ENCODE data around the gene EFCAB5. TPM values are rescaled to one million over a fixed set of nuclear protein-coding genes. Genes with fewer than 3 reads are reported as not detected.

EFCAB5 gene
- total RNA-seq, 1 donor from 2014 or later: 1.00 TPM

DNA sequence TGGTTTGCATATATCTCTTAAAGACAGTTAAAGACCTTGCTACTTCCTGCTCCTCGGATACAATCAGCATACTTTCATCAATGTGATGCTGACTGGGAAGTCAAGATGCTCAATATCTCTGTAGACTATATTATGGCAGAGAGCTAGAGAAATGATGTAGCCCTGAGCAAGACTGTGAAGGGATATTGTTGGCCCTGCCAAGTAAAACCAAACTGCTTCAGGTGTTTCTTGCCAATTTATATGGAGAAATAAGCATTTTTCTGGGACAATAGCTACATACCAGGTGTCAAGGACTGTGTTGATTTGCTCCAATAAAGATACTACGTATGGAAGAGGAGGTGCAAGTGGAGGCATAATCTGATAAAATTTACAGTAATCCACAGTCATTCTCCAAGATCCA lies 4.7 kb upstream of the EFCAB5 start:
- H3K27me3 Mint-ChIP-seq (ENCODE audit: low read depth, unreplicated experiment): no peaks in the 10 kb centered on the region
- H3K9me3 ChIP-seq (ENCODE audit: insufficient read depth, low read depth, low read length): no peaks in the 10 kb centered on the region
- no peak overlapping the region for H3K4me3 ChIP-seq (ENCODE audit: insufficient read depth, low read depth, low read length)
- TF ChIP-seq, protein P1, sequence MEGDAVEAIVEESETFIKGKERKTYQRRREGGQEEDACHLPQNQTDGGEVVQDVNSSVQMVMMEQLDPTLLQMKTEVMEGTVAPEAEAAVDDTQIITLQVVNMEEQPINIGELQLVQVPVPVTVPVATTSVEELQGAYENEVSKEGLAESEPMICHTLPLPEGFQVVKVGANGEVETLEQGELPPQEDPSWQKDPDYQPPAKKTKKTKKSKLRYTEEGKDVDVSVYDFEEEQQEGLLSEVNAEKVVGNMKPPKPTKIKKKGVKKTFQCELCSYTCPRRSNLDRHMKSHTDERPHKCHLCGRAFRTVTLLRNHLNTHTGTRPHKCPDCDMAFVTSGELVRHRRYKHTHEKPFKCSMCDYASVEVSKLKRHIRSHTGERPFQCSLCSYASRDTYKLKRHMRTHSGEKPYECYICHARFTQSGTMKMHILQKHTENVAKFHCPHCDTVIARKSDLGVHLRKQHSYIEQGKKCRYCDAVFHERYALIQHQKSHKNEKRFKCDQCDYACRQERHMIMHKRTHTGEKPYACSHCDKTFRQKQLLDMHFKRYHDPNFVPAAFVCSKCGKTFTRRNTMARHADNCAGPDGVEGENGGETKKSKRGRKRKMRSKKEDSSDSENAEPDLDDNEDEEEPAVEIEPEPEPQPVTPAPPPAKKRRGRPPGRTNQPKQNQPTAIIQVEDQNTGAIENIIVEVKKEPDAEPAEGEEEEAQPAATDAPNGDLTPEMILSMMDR (IDR thresholded peaks at IDR 0.05; ENCODE audit: insufficient read depth, low read depth, low read length): no peak
- no peak for TF ChIP-seq EZH2 (IDR thresholded peaks at IDR 0.05; ENCODE audit: insufficient read depth, low read length)
- no peaks in the 10 kb centered on the region for H3K4me1 Mint-ChIP-seq (ENCODE audit: low read depth, unreplicated experiment)
- no peak overlapping the region for H3K27ac Mint-ChIP-seq (ENCODE audit: unreplicated experiment)
- H2AFZ ChIP-seq (ENCODE audit: low read depth, low read length): no peak overlapping the region
- no peaks in the 10 kb centered on the region for H3K27me3 ChIP-seq (ENCODE audit: insufficient read depth, low read length)
- H3K36me3 ChIP-seq (ENCODE audit: insufficient read depth, low read length): no peaks in the 10 kb centered on the region
- DNase-seq (ENCODE audit: low read depth): no peak
- no peaks in the 10 kb centered on the region for H3K36me3 Mint-ChIP-seq (ENCODE audit: low read depth, unreplicated experiment)
- H3K4me1 ChIP-seq (ENCODE audit: insufficient read depth, low read length): no peaks in the 10 kb centered on the region
- H3K9me3 Mint-ChIP-seq (ENCODE audit: unreplicated experiment): no peaks in the 10 kb centered on the region
- no peak overlapping the region for H3K9ac ChIP-seq (ENCODE audit: low read length)
- no peaks in the 10 kb centered on the region for H4K20me1 ChIP-seq (ENCODE audit: insufficient read depth, low read length)
- no peak overlapping the region for H3K4me2 ChIP-seq (ENCODE audit: low read length)
- no peak overlapping the region for H3K4me3 Mint-ChIP-seq (ENCODE audit: unreplicated experiment)
- no peaks in the 10 kb centered on the region for H3K79me2 ChIP-seq (ENCODE audit: insufficient read depth, low read length)
- H3K27ac ChIP-seq (ENCODE audit: low read depth, low read length): no peak overlapping the region
- FAIRE-seq: no peak

DNA sequence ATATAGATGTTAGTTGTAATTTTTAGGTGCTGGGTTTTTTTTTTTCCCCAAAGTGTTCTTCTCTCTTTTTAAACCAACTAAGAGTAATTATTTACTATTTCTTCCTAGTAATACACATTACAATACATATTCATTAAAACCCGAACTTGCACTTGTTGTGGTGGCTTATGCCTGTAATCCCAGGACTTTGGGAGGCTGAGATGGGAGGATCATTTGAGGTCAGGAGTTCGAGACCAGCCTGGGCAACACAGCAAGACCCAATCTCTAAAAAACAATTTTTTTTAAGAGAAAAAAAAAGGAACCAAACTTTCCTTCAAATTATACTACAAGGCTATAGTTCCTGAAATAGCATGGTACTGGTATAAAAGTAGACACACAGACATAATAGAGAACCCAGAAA lies 3.8 kb downstream of the EFCAB5 start:
- H3K36me3 ChIP-seq (ENCODE audit: insufficient read depth, low read length): no peaks in the 10 kb centered on the region
- no peaks in the 10 kb centered on the region for H3K4me1 Mint-ChIP-seq (ENCODE audit: low read depth, unreplicated experiment)
- TF ChIP-seq, protein P1 (IDR thresholded peaks at IDR 0.05; ENCODE audit: insufficient read depth, low read depth, low read length): no peak
- TF ChIP-seq EZH2 (IDR thresholded peaks at IDR 0.05; ENCODE audit: insufficient read depth, low read length): no peak
- no peak overlapping the region for H3K27ac Mint-ChIP-seq (ENCODE audit: unreplicated experiment)
- no peaks in the 10 kb centered on the region for H3K79me2 ChIP-seq (ENCODE audit: insufficient read depth, low read length)
- H3K4me3 Mint-ChIP-seq (ENCODE audit: unreplicated experiment): no peak overlapping the region
- H3K9me3 Mint-ChIP-seq (ENCODE audit: unreplicated experiment): peaks cover 2% of the 10 kb centered on the region
- H3K4me3 ChIP-seq (ENCODE audit: insufficient read depth, low read depth, low read length): no peak overlapping the region
- H3K9ac ChIP-seq (ENCODE audit: low read length): no peak overlapping the region
- H4K20me1 ChIP-seq (ENCODE audit: insufficient read depth, low read length): no peaks in the 10 kb centered on the region
- no peak for FAIRE-seq
- H3K36me3 Mint-ChIP-seq (ENCODE audit: low read depth, unreplicated experiment): peaks cover 6% of the 10 kb centered on the region
- no peak overlapping the region for H2AFZ ChIP-seq (ENCODE audit: low read depth, low read length)
- H3K9me3 ChIP-seq (ENCODE audit: insufficient read depth, low read depth, low read length): no peaks in the 10 kb centered on the region
- no peak overlapping the region for H3K27ac ChIP-seq (ENCODE audit: low read depth, low read length)
- DNase-seq (ENCODE audit: low read depth): no peak
- H3K4me2 ChIP-seq (ENCODE audit: low read length): no peak overlapping the region
- no peaks in the 10 kb centered on the region for H3K27me3 Mint-ChIP-seq (ENCODE audit: low read depth, unreplicated experiment)
- no peaks in the 10 kb centered on the region for H3K27me3 ChIP-seq (ENCODE audit: insufficient read depth, low read length)
- H3K4me1 ChIP-seq (ENCODE audit: insufficient read depth, low read length): no peaks in the 10 kb centered on the region

DNA sequence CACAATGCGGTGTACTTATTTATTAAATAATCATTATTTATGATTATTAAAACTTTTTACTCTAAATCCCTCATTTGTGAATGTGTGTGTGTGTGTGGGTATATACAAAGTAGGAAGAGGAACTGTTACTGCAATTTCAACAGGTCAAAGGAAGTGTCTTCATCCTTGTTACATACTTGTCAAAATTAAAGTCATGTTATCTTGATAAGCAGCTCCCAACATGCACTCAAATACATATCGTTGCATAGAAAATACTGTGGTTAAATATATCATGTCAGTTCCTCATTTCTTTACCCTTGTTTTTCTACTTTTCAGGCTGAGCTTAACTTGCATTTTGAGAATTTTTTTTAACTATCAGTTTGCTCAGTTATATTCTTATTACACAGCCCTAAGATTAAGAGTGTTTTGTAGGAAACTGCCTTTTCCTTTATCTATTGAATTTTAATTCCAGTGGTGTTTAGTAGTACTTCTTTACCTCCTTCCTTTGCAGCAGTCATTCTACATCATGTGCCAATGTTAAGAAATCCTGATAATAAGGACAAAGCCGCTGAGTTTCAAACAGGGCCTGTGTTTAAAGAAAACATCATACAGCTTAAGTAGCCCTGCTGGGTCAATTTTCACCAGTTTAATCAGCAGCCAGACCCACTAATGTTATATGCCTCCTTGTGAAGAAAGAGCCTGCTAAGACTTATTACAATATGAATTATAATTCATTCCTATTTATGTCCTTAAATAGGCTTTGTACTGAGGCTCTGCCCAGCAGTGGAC lies 7.2 kb downstream of the EFCAB5 start:
- Histone ChIP-seq H3K4me1 (ENCODE audit: insufficient read depth, low read length) (no peaks in the 10 kb centered on the region), H3K9me3 (ENCODE audit: insufficient read depth, low read depth, low read length) (no peaks in the 10 kb centered on the region), H2AFZ (ENCODE audit: low read depth, low read length) (no peak overlapping the region), H3K27me3 (ENCODE audit: insufficient read depth, low read length) (no peaks in the 10 kb centered on the region), H3K36me3 (ENCODE audit: insufficient read depth, low read length) (no peaks in the 10 kb centered on the region), H3K4me3 (ENCODE audit: insufficient read depth, low read depth, low read length) (no peak overlapping the region), H3K4me2 (ENCODE audit: low read length) (no peak overlapping the region), H3K27ac (ENCODE audit: low read depth, low read length) (no peak overlapping the region), H4K20me1 (ENCODE audit: insufficient read depth, low read length) (no peaks in the 10 kb centered on the region), H3K9ac (ENCODE audit: low read length) (no peak overlapping the region), H3K79me2 (ENCODE audit: insufficient read depth, low read length) (no peaks in the 10 kb centered on the region)
- DNase-seq (ENCODE audit: low read depth): no peak
- TF ChIP-seq, protein P1 (IDR thresholded peaks at IDR 0.05; ENCODE audit: insufficient read depth, low read depth, low read length): no peak
- TF ChIP-seq EZH2 (IDR thresholded peaks at IDR 0.05; ENCODE audit: insufficient read depth, low read length): no peak
- no peaks in the 10 kb centered on the region for H3K4me1 Mint-ChIP-seq (ENCODE audit: low read depth, unreplicated experiment)
- H3K9me3 Mint-ChIP-seq (ENCODE audit: unreplicated experiment): peaks cover 7% of the 10 kb centered on the region
- FAIRE-seq: no peak
- no peak overlapping the region for H3K4me3 Mint-ChIP-seq (ENCODE audit: unreplicated experiment)
- no peak overlapping the region for H3K27ac Mint-ChIP-seq (ENCODE audit: unreplicated experiment)
- H3K27me3 Mint-ChIP-seq (ENCODE audit: low read depth, unreplicated experiment): no peaks in the 10 kb centered on the region
- H3K36me3 Mint-ChIP-seq (ENCODE audit: low read depth, unreplicated experiment): peaks cover 6% of the 10 kb centered on the region

Measured in astrocyte (in vitro differentiated cells and primary cell).